Psoas muscle (tissue), 8 donors: ENCODE data around the gene CTNNA1. TPM values are rescaled to one million over a fixed set of nuclear protein-coding genes. Genes with fewer than 3 reads are reported as not detected.
A peak's percentile ranks its signal among the peaks of the same experiment; 100 is the strongest.

Source experiments
- ATAC-seq, 4 donors: fragments of 200-7000 bp; cut with Tn5 transposase; one replicate each; pipeline ENCODE4 v1.9.1; 2020; ENCODE audit warnings: moderate library complexity in 3 of 4, mild to moderate bottlenecking in 2 of 4
- DNase-seq, 2 donors: peaks; one replicate each; pipeline ENCODE4 v3.0.0-alpha.2; 2020
- H3K27ac ChIP-seq: fragments of 200-600 bp; one replicate; pipeline ENCODE4 v1.8.0; 2022
- H3K27me3 ChIP-seq, 3 donors: fragments of 200-600 bp in 1 of 3; one replicate each; pipeline versions ENCODE4 v1.6.1 to v1.8.0; 2013 to 2022; ENCODE audit warnings: low read length in 2 of 3, mild to moderate bottlenecking in 2 of 3, moderate library complexity in 1 of 3; ENCODE audit not compliant: insufficient read depth in 3 of 3
- H3K36me3 ChIP-seq, 2 donors: fragments of 200-600 bp in 1 of 2; one replicate each; pipeline versions ENCODE4 v1.6.1 to v1.8.0; 2013 to 2022; ENCODE audit warnings: low read depth in 1 of 2, mild to moderate bottlenecking in 1 of 2, moderate library complexity in 1 of 2; ENCODE audit not compliant: insufficient read depth in 1 of 2
- H3K4me1 ChIP-seq: fragments of 200-600 bp; one replicate; pipeline ENCODE4 v1.8.0; 2022
- H3K4me3 ChIP-seq: fragments of 200-600 bp; one replicate; pipeline ENCODE4 v1.8.0; 2022; ENCODE audit warnings: mild to moderate bottlenecking
- H3K9me3 ChIP-seq: fragments of 200-600 bp; one replicate; pipeline ENCODE4 v1.8.0; 2022
- CTCF ChIP-seq: fragments of 200-600 bp; IDR thresholded peaks from one replicate; pipeline ENCODE4 v1.8.0; 2022; ENCODE audit warnings: antibody characterized with exemption
- WGBS, 3 donors: extraction: QIAGEN DNeasy Blood & Tissue Kit; methylation state at CpG; one replicate each; pipeline versions ENCODE4 v1.1.6 to v1.1.7; 2013; 5-methylcytosine and 5-hydroxymethylcytosine counted together
- intact Hi-C, 2 donors: fragments of 100-400 bp; cut with DNase I; formaldehyde crosslinking; loops; one replicate each; pipeline versions ENCODE4 v1.11.0 to v1.14.2; 2022
- polyA plus RNA-seq, 3 donors: library from polyadenylated mRNA; stranded (reverse); fragments of 200-250 nt; gene quantifications; one replicate each; pipeline ENCODE4 v1.2.3, GENCODE V29; 2013
- total RNA-seq, 4 donors: library from RNA; stranded (reverse); fragmentation: NEBNext Ultra II Directional in 2 of 4; extraction: Animal tissue kit (Norgen Biotek cat#: 25700) in 2 of 4; gene quantifications; one replicate each; pipeline versions ENCODE4 v1.2.1 to v1.2.4, GENCODE V29; 2021 to 2023
- donor health status: healthy with polysubstance abuse.
- donor health status: DM: no; HTN: no; CAD: no; lungs with moderate emphysema.
- donor health status: Bipolar disorder and iron deficiency.
- donor health status: healthy.
- donor health status: DM: yes; HTN: yes; CAD: no.
- donor health status: DM: no; HTN: no; CAD: no.
- donor health status: DM: no; HTN: no; CAD: no.
- donor health status: DM: yes; HTN: yes; CAD: no.

CTNNA1 gene
- total and polyA plus RNA-seq, 7 donors = 58.8 to 162 (median 99.3) TPM

DNA sequence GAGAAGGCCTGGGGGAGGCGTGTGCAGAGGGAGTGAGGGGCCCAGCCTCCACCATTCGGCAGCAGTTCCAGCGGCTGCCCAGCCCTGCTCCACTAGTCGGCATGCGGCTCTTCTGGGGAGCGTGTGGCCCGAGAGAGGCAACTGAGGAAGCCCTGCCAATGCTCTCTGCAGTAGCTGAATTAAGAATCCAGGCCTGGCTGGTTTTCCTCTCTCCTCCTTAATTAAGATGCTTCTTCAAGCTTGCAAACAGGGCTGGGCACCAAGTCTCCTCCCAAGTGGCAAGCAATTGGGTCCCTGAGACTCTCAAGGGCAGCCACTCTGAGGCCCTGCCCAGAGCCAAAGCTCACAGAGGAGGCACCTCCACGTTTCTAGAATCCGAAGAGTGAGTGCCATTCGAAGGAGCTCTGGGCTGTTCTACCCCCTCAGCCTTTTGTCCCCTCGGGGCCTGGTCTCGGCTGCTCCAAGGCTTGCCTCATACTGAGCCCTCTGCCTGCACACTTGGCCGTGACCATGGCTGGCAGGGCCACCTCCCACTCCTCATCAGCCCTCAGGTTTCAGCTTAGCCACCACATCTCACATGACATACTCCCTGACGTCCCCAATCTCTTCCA lies 197.3 kb downstream of the CTNNA1 start:
- Histone ChIP-seq H3K27ac (no peak overlapping the region), H3K4me3 (no peak overlapping the region), H3K27me3 (no peaks in the 10 kb centered on the region), H3K4me1 (peaks cover 46% of the 10 kb centered on the region), H3K9me3 (no peaks in the 10 kb centered on the region), H3K36me3 (peaks cover 0 to 9% of the 10 kb centered on the region in 2 donors)
- intact Hi-C loops = no loop called here
- ATAC-seq (no peak), DNase-seq (no peak)
- no peak for TF ChIP-seq CTCF
- 61 to 79% (median 63%) methylated on average over 14 of the region's 14 CpGs for WGBS, 3 donors

- intact Hi-C loops = no loop called here
- ATAC-seq (no peak), DNase-seq (no peak)
- H3K4me1 ChIP-seq = peaks cover 51% of the 10 kb centered on the region
- 90 to 95% (median 93%) methylated on average over 18 of the region's 18 CpGs for WGBS, 3 donors
- peaks cover 0 to 9% of the 10 kb centered on the region in 2 donors for H3K36me3 ChIP-seq
- H3K27ac ChIP-seq = peak overlapping the region; percentile 80
- no peaks in the 10 kb centered on the region for H3K9me3 ChIP-seq
- no peak overlapping the region for H3K4me3 ChIP-seq
- TF ChIP-seq CTCF = no peak
- H3K27me3 ChIP-seq = no peaks in the 10 kb centered on the region
Observed at GRCh38 chr5:138951091-138951985, 198.1 kb downstream of the CTNNA1 start.

DNA sequence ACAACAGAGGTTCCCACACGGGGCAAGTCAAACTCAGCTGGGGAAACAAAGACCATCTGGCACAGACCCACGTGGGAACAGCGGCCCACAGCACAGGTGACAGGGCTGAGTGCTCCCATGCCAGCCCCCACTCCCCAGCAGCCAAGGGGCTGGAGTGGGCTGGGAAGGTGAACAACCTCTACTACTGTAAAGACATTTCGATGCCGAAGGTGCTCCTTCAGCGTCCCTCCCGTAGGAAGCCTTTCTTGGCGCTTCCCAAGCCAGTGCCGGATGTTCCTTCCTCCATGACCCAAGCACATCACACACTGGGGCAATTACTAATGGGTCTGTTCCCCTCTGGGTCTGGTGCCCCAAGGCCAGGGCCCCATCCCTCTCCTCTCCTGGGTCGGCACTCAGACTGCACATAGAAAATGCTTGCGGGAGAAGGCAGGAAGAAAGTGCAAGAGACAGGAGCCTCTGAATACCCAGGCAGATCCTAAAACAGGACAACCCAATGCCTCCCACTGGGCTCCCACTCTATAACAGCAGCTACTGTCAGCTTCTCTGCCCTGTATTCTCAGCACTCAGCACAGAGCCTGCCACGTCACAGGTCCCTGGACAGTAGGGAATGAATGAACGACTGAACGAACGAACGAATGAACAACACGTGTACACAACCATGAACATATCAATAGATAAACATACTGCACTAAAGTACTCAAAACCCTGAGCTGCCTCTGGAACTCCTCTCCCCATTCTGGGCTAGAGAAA lies 198.9 kb downstream of the CTNNA1 start:
- H3K4me1 ChIP-seq = peaks cover 51% of the 10 kb centered on the region
- ATAC-seq = no peak

DNA sequence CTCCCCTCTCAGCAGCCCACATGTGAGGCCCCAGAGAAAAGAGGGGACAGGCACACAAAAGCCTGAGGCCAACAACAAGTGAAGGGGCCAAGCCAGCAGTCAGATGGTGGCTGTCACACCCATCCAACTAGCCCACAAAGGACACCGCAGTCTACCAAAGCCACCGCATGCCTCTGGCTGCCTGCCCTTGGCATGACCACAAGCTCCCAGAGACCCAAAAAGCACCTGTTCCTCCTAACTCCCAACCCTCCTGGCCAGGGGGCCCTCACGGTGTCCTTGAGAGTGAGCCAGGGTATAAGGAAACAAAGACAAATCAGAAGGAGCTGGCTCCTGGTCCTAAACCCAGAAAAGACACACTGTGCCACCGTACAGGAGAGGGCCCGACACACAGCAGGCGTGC lies 199.7 kb downstream of the CTNNA1 start:
- no peaks in the 10 kb centered on the region for H3K9me3 ChIP-seq
- DNase-seq (no peak), ATAC-seq (peak; percentile 47 to 61 (median 58))
- H3K4me3 ChIP-seq = peak overlapping the region; percentile 24
- peak overlapping the region; percentile 80 for H3K27ac ChIP-seq
- no peaks in the 10 kb centered on the region for H3K27me3 ChIP-seq
- no peaks in the 10 kb centered on the region for H3K36me3 ChIP-seq
- no peak for TF ChIP-seq CTCF
- WGBS, 3 donors = 4 to 23% (median 11%) methylated on average over 6 of the region's 6 CpGs
- intact Hi-C loops = no loop called here
- peaks cover 51% of the 10 kb centered on the region for H3K4me1 ChIP-seq

More for the DNA sequence above, 198.9 kb downstream of the CTNNA1 start:
- Histone ChIP-seq H3K4me3 (peak overlapping the region; percentile 24), H3K36me3 (peaks cover 0 to 3% of the 10 kb centered on the region in 2 donors), H3K27me3 (no peaks in the 10 kb centered on the region), H3K9me3 (no peaks in the 10 kb centered on the region), H3K27ac (peak overlapping the region; percentile 80)
- intact Hi-C loops = no loop called here
- 59 to 71% (median 66%) methylated on average over 17 of the region's 17 CpGs for WGBS, 3 donors
- no peak for DNase-seq
- TF ChIP-seq CTCF = no peak
